GM19397 (cell line): ENCODE measurements around the gene C19orf53.

Experiments used
- ATAC-seq: cut with Tn5 transposase; IDR thresholded peaks from one replicate; pipeline ENCODE4 v1.9.1; 2021; ENCODE audit warnings: mild to moderate bottlenecking, moderate library complexity; ENCODE audit not compliant: unreplicated experiment

The C19orf53 gene

DNA sequence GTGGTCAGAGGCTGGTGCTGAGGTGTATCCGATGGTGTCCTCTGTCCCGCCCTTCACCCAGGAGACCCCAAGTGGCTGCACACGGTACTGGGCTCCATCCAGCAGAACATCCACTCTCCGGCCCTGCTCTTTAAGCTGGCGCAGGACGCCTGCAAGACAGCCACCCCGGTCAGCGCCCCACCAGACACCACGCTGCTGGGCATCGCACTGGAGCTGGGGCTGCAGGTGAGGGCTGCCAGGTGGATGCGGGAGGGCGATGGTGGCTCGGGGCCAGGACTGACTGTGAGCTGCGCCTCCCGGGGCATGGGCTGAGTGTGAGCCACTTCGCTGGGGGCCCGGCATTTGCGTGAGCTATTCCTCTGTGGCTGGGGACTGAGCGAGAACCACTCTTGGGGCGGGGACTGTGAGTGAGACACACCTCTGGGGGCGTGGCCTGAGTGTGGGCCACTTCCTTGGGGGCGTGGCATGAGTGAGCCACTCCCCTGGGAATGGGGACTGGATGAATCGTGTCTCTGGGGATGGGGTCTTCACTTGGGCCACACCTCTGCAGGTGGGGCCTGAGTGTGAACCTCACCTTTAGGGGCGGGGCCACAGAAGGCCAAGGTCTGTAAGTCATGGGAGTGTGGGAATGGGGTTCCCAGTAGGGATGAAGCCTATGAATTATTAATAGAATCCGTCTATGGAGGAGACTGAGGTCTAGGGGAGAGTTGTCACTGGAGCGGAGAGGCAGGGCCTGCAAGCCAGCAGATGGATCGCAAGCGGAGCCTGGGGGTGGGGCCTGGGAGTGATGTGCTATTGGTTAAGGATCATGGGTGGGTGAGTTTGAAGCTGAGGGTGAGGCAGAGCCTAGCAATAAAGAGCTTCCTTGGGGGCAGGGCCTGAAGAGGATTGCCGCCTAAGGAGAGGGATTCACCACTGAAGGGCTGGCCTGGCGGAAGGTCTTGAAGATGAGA lies 51.5 kb downstream of the C19orf53 start:
- no peak for ATAC-seq

- no peak for ATAC-seq
Measured at GRCh38 chr19:13826652-13827235, 52.5 kb downstream of the C19orf53 start.

DNA sequence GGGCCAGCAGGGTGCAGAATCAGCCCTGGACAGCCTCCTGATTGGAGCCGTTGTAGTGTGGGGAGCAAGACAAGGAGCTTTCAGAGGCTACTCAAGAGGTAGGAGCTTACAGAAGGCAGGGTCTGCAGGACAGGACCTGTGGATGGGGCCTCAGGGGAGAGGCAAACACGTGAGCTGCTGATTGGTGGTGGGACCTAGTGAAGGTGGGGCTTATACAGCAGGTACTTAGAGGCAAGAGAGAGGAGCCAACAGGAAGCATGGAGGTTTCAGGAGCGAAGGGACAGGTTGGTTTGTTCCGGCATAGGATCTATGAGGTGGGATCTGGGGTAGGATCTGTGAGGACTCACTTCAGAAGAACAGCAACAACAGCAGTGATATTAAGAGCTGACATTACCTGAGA lies 53.4 kb downstream of the C19orf53 start:
- ATAC-seq: no peak
